ENCODE data around the gene RBM24.

- TF ChIP-seq EZH2 (IDR thresholded peaks at IDR 0.05; ENCODE audit: borderline replicate concordance, low read depth, low read length, severe bottlenecking) (no peak), CTCF (IDR thresholded peaks at IDR 0.05; ENCODE audit: borderline replicate concordance, extremely low read depth, low read length, poor library complexity, severe bottlenecking) (no peak)
Measured at GRCh38 chr6:17311595-17312311, 30.6 kb downstream of the RBM24 start.
